IPS DF 4.7 (cell line): ENCODE results near the gene PLS1.

Experiments
- DNase-seq: peaks from one replicate; pipeline ENCODE4 v3.0.0-alpha.2; 2013; ENCODE audit warnings: low spot score; ENCODE audit errors: extremely low read depth

The PLS1 gene

GRCh38 chr3:142641504-142641903 is 45.3 kb downstream of the PLS1 start:
- no peak for DNase-seq

- DNase-seq, result no peak
Measured at GRCh38 chr3:142642956-142643355, 46.8 kb downstream of the PLS1 start.

DNA sequence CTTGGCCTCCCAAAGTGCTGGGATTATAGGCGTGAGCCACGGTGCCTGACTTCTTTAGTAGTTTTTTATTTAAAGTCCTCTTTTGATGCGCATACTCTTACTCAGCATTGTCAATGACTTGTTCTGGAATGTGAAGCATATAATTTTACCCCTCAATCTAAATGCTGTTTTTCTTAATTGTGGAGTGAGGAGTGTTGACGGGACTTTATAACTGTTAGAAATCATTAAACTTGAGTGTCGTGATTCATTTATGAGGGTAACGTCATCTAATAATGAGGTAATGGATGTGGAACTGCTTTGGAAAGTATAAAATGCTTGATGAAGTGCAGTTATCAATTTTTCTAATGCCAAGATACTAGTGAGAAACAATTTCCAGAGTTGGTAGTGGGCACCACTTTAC is 48.3 kb downstream of the PLS1 start:
- DNase-seq, result no peak

- no peak for DNase-seq
Measured at GRCh38 chr3:142645236-142645793, 49.1 kb downstream of the PLS1 start.

DNA sequence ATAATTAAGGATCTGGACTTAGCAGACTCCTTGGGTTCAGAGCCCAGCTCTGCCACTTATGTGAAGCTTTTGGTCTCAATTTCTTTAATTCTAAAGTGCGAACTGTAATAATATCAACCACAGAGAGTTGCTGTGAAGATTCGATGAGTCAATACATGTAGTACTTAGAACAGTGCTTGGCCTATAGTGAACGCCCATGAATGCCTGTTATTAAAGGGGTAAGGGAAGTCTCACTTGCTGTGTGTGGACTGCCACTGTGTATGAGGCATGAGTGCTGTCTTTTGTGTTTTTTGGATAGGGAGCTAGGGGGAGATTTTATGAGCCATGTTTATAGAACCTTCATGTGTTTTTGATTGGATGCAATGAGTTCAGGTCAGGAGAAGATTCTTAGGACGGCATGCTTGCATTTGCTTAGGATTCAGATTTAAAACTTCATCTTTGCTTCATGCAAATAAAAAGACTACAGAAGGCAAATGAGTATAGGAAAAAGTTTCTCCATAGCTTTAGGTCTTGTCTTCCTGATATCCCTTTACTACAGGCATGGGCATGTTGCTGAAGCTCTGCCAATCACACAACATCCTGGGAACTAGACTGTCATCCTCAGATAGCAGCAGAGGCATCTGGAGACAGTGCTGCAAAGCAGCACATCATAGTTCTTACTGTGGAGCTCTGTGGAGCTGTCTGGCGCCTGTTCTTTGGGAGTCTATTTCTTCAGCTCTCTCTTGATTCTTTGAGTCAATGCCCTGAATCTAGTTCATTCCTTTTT is 50.0 kb downstream of the PLS1 start:
- no peak for DNase-seq

DNA sequence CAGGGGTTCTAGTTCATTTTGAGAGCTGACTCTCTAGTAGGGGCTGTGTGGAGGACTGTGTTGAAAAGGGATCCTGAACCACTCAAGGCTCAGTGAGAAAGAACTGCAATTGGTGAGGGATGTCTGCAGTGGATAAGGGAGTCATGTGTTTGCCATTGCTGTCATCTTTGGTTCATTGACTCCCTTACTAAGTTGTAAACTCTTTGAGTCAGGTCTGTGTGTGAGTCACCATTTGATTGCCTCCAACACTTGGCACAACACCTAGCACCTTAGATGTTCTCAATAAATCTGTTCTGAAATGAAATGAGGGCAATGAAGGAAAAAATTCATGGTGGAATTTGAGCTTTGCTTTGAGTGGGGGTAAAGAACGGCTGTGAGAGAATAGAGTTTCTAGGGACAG is 51.7 kb downstream of the PLS1 start:
- no peak for DNase-seq

DNA sequence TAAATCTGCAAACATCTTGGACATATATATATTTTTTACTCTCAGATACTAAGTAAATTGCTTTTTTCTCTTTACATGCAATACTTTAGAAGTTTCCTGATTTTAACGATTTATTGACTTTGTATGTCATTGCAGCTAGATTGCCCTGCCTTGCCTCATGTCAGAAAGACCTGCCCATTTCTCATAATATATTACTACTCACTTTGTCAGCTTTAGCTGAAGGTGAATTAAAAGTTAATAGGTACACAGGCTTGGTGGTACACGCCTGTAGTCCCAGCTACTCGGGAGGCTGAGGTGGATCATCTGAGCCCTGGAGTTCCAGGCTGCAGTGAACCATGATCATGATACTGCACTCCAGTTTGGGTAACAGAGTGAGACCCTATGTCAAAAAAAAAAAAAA is 52.8 kb downstream of the PLS1 start:
- DNase-seq, result no peak

GRCh38 chr3:142650001-142650693 is 54.0 kb downstream of the PLS1 start:
- no peak for DNase-seq

DNA sequence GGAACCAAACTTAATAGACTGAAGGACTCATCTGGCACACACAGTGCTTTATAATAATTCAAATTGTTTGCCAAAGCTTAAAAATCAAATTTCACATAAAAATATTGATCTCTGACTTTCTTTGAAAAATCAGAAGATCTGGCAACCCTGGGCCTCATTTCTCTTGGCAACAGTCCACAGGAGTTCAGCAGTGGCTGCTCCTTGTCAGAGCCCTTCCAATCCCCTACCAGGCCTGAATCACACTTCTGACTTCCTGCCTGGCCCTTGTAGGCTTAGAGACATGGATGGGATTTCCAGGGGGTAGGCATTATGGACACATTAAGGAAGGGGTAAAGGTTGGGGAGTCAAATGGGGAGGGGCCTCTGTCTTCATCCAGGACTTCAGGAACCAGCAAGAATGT is 55.5 kb downstream of the PLS1 start:
- DNase-seq, result no peak

DNA sequence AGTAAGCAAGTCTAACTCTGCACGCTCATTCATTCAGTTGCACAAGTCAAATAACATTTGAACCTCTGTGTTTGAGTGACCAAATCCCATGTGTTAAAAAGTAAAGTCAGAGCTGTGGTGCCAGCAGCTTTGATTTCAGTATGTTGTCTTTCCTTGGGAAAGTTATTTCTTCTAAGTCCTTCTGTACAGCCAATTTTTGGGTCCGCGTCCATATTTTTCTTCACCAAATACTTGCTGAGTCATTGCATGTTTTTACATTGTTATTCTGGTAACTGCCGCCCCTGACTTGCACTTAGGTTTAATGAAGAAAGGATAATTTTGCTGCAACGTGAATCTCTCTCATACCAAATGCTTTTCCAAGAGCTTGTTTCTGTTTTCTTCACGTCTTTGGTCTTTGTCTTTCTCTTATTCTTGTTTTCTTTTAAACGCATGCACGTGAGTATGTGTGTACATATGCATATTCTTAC is 56.7 kb downstream of the PLS1 start:
- no peak for DNase-seq

- DNase-seq, result no peak
Measured at GRCh38 chr3:142656575-142656974, 60.4 kb downstream of the PLS1 start.

GRCh38 chr3:142657033-142657432 is 60.8 kb downstream of the PLS1 start:
- DNase-seq, result no peak

GRCh38 chr3:142660383-142660782 is 64.2 kb downstream of the PLS1 start:
- DNase-seq, result no peak

DNA sequence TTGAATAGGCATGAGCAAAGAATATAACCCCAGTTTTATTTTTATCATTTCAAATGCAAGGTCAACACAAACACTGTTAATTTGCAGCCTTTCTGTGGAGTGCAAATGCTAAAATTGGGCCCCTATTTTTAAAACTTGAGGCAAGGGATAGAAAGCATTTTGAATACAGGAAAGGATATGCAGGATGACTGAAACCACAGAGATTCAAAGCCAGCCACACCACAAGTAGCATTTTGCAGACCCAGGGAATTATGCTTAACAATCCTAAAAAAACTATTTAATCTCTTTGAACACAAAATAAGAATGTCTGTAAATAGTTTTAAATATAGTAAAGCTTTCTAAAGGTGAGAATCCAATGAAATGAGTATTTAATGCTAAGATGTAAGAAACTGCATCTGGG is 64.7 kb downstream of the PLS1 start:
- no peak for DNase-seq

GRCh38 chr3:142663865-142664264 is 67.7 kb downstream of the PLS1 start:
- no peak for DNase-seq

GRCh38 chr3:142664311-142664710 is 68.1 kb downstream of the PLS1 start:
- DNase-seq, result no peak

DNA sequence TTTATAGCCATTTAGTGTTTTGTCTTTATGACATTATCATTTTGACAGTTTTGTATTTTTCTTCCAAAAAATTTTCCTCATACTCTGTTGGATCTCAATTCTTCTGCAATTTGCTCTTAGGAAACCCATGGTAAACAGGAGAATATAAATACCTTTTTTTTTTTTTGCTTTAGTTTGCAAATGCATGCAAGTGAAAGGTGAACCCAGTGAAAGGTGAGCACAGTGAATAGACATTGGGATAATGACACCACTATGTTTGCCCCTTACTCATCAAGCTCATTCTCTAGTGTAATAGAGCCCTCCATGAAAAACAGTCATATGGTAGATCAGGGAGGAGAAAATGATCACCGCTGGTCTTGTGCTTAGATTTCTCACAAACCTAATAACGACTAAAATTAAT is 68.6 kb downstream of the PLS1 start:
- no peak for DNase-seq

DNA sequence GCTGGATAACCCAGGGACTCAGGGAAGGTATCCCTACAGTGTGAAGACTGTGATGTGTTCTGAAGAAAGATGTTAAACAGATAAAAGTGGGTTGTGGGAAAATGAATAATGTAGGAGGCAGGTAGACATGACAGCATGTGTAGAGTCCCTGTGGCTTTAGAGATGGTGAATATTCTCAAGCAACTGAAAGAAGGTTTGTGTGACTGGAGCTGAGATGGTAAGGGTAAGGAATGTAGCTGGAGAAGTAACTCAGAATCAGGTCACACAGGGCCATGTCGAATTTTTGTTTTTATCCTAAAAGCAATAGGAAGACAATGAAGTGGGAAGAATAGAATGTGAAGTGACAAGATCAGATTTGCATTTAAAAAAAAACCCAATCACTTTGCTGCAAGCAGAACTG is 73.9 kb downstream of the PLS1 start:
- DNase-seq, result no peak

- DNase-seq, result no peak
Measured at GRCh38 chr3:142676151-142676550, 80.0 kb downstream of the PLS1 start.

- no peak for DNase-seq
Measured at GRCh38 chr3:142680710-142681109, 84.5 kb downstream of the PLS1 start.

GRCh38 chr3:142690613-142691012 is 94.4 kb downstream of the PLS1 start:
- no peak for DNase-seq

- DNase-seq, result no peak
Measured at GRCh38 chr3:142691527-142691926, 95.3 kb downstream of the PLS1 start.
